GM23248 (cell line): ENCODE measurements around the gene TDRD3. TPM values are rescaled to one million over a fixed set of nuclear protein-coding genes. Genes with fewer than 3 reads are reported as not detected.

ENCODE experiments used
- DNase-seq: peaks from one replicate; pipeline ENCODE4 v3.0.0-alpha.2; 2015
- H2AFZ ChIP-seq: fragments of 200-600 bp; sonication (generic); 2 replicates; pipeline ENCODE4 v1.6.1; 2016; ENCODE audit warnings: antibody characterized with exemption
- H3F3A ChIP-seq: fragments of 200-600 bp; sonication (generic); 2 replicates; pipeline ENCODE4 v1.6.1; 2016; ENCODE audit warnings: mild to moderate bottlenecking, antibody characterized with exemption, mixed run types; ENCODE audit not compliant: insufficient read depth
- H3K27ac ChIP-seq: fragments of 200-600 bp; sonication (generic); 2 replicates; pipeline ENCODE4 v1.5.1; 2016; ENCODE audit warnings: mild to moderate bottlenecking
- H3K27me3 ChIP-seq: fragments of 200-600 bp; sonication (generic); replicated peaks from 2 replicates; pipeline ENCODE4 v1.6.1; 2016; ENCODE audit warnings: mild to moderate bottlenecking; ENCODE audit not compliant: insufficient read depth
- H3K36me3 ChIP-seq: fragments of 200-600 bp; sonication (generic); 2 replicates; pipeline ENCODE4 v1.6.1; 2016; ENCODE audit warnings: low read depth, mild to moderate bottlenecking
- H3K4me1 ChIP-seq: fragments of 200-600 bp; sonication (generic); 2 replicates; pipeline ENCODE4 v1.6.1; 2016; ENCODE audit warnings: mild to moderate bottlenecking; ENCODE audit not compliant: insufficient read depth
- H3K4me2 ChIP-seq: fragments of 200-600 bp; sonication (generic); one replicate; pipeline ENCODE4 v1.6.1; 2016; ENCODE audit warnings: mild to moderate bottlenecking; ENCODE audit not compliant: unreplicated experiment
- H3K4me3 ChIP-seq: fragments of 200-600 bp; sonication (generic); 2 replicates; pipeline ENCODE4 v1.5.1; 2016; ENCODE audit warnings: mild to moderate bottlenecking
- H3K79me2 ChIP-seq: fragments of 200-600 bp; sonication (generic); 2 replicates; pipeline ENCODE4 v1.6.1; 2016; ENCODE audit warnings: mild to moderate bottlenecking; ENCODE audit not compliant: insufficient read depth
- H3K9ac ChIP-seq: fragments of 200-600 bp; sonication (generic); 2 replicates; pipeline ENCODE4 v1.6.1; 2016; ENCODE audit warnings: mild to moderate bottlenecking
- H3K9me2 ChIP-seq: fragments of 200-600 bp; sonication (generic); 2 replicates; pipeline ENCODE4 v1.6.1; 2016; ENCODE audit warnings: mixed run types, mild to moderate bottlenecking, moderate library complexity; ENCODE audit not compliant: insufficient read depth
- H3K9me3 ChIP-seq: fragments of 200-600 bp; sonication (generic); one replicate; pipeline ENCODE4 v1.6.1; 2017; ENCODE audit warnings: low read depth
- H4K20me1 ChIP-seq: fragments of 200-600 bp; sonication (generic); 2 replicates; pipeline ENCODE4 v1.6.0; 2016; ENCODE audit not compliant: insufficient read depth
- EZH2 ChIP-seq: fragments of 200-600 bp; sonication (generic); IDR thresholded peaks from 2 replicates; pipeline ENCODE4 v1.6.1; 2018; ENCODE audit warnings: antibody characterized with exemption, mild to moderate bottlenecking; ENCODE audit not compliant: insufficient read depth, poor library complexity, severe bottlenecking
- EZH2phosphoT487 ChIP-seq: fragments of 200-600 bp; sonication (generic); IDR thresholded peaks from 2 replicates; pipeline ENCODE4 v1.6.1; 2018; ENCODE audit warnings: antibody characterized with exemption, moderate library complexity, mild to moderate bottlenecking, low read depth; ENCODE audit not compliant: insufficient read depth
- WGBS, 2 experiments: methylation state at CpG; one replicate each; pipeline ENCODE4 v1.1.6; 2015 to 2017; ENCODE audit warnings: low lambda C conversion rate in 2 of 2, low coverage in 1 of 2; ENCODE audit errors: missing lambda C conversion rate in 2 of 2; 5-methylcytosine and 5-hydroxymethylcytosine counted together
- in situ Hi-C: fragments of 300-500 bp; cut with MboI; formaldehyde crosslinking; loops from 2 replicates; pipeline ENCODE4 v1.15.0; 2020
- polyA plus RNA-seq: library from polyadenylated mRNA; unstranded; fragments of >200 nt; fragmentation: Nextera tagmentation; extraction: Ambion mirVana; gene quantifications from 2 replicates; pipeline ENCODE4 v1.2.1, GENCODE V29; 2016
- total RNA-seq: library from RNA; depleted of rRNA; stranded (reverse); fragments of >200 nt; shearing (Covaris generic); gene quantifications from 2 replicates; pipeline ENCODE4 v1.2.3, GENCODE V29; 2014

TDRD3 gene
- total and polyA plus RNA-seq, 2 experiments from 2014 or later, result 7.9 to 9.1 TPM

DNA sequence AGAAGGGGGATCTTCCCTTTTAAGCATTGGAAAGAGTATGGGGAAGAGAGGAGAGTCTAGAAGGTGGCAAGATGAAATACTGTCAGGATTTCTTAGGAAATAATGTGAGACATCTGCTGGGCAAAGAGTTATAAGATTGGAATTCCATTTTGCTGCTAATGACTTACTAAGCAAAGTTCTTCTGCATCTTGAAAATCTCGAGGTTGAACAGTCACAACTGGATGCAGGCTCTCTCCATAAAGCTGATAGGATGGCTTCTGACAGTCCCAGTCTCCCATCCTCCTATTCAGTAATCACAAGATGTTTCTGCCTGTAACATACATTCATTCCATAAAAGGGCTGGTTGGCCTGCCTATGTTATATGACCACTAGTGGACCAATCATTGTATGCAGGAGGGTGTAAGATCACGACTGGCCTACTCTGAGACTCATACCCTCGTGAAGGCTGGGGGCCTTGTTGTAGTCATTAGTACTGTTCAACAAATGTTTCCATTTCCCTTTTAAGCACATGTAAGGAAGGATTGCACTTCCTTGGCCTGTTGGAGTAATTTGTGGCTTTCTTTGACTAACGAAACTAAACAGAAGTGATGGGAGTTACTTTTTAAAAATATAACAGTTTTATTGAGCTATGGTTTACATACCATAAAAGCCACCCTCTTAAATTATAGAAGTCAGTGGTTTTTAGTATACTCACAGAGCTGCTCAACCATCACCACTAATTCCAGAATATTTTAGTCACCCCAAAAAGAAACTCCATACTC is 45.0 kb upstream of the TDRD3 start:
- WGBS, 2 experiments, result 10 to 12% methylated on average over 4 of the region's 4 CpGs
- Histone ChIP-seq H3K4me1 (no peaks in the 10 kb centered on the region; the same call in 1 of the 2 replicates), H3K79me2 (no peaks in the 10 kb centered on the region), H4K20me1 (no peaks in the 10 kb centered on the region), H3K9me3 (no peaks in the 10 kb centered on the region), H2AFZ (no peak overlapping the region), H3K9ac (no peak overlapping the region), H3K4me3 (no peak overlapping the region), H3K4me2 (no peak overlapping the region), H3F3A (no peaks in the 10 kb centered on the region), H3K9me2 (no peaks in the 10 kb centered on the region), H3K27me3 (no peaks in the 10 kb centered on the region; the same call in 1 of the 2 replicates), H3K27ac (no peak overlapping the region), H3K36me3 (no peaks in the 10 kb centered on the region)
- DNase-seq, result peak; percentile 9
- in situ Hi-C loops, result no loop called here
- no peak for TF ChIP-seq EZH2
- no peak for TF ChIP-seq EZH2phosphoT487

DNA sequence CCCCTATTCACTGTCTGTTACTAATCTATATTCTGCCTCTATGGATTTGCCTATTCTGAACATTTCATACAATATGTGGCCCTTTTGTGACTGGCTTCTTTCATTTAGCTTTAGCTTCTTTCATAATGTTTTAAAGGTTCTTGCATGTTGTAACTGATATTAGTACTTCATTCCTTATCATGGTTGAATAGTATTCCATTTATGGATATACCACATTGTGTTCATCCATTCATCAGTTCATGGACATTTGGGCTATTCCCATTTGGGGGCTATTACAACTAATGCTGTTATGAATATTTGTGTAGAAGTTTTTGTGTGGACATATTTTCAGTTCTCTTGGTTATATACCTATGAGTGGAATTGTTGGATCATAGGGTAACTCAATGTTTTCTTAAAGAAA is 44.4 kb upstream of the TDRD3 start:
- H3K4me3 ChIP-seq, result no peak overlapping the region
- H3K4me1 ChIP-seq, result no peaks in the 10 kb centered on the region; the same call in 1 of the 2 replicates
- H3F3A ChIP-seq, result no peaks in the 10 kb centered on the region
- H3K9me2 ChIP-seq, result no peaks in the 10 kb centered on the region
- H4K20me1 ChIP-seq, result no peaks in the 10 kb centered on the region
- H3K36me3 ChIP-seq, result no peaks in the 10 kb centered on the region
- no peaks in the 10 kb centered on the region for H3K9me3 ChIP-seq
- no peak overlapping the region for H3K4me2 ChIP-seq
- H3K27ac ChIP-seq, result no peak overlapping the region
- H3K27me3 ChIP-seq, result no peaks in the 10 kb centered on the region; the same call in 1 of the 2 replicates
- no peak overlapping the region for H2AFZ ChIP-seq
- H3K9ac ChIP-seq, result no peak overlapping the region
- H3K79me2 ChIP-seq, result no peaks in the 10 kb centered on the region
- in situ Hi-C loops, result no loop called here
- no peak for TF ChIP-seq EZH2
- no peak for TF ChIP-seq EZH2phosphoT487
- no peak for DNase-seq

DNA sequence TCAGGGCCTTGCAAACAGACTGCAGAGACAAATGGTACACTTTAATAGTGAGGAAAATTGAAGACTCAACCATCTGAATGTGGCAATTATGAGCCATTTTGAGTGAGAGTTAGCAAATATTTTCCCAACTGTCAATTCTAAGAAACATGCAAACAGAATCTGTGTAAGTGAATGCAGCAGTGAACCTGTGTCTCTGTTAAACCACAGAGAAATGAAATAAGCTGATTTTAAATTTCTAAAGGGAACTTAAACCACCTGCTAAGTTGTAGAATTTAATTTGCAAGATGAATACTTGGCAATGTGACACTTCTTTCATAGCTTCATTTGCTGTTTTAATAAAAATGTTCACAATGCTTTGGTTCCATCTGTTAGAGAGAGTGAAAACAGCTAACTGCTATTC is 42.0 kb upstream of the TDRD3 start:
- H3K4me2 ChIP-seq, result no peak overlapping the region
- no peaks in the 10 kb centered on the region for H3K9me3 ChIP-seq
- H3K79me2 ChIP-seq, result no peaks in the 10 kb centered on the region
- H3K4me1 ChIP-seq, result no peaks in the 10 kb centered on the region; the same call in 1 of the 2 replicates
- in situ Hi-C loops, result no loop called here
- no peak overlapping the region for H3K27ac ChIP-seq
- H4K20me1 ChIP-seq, result no peaks in the 10 kb centered on the region
- no peaks in the 10 kb centered on the region for H3F3A ChIP-seq
- H3K36me3 ChIP-seq, result no peaks in the 10 kb centered on the region
- H3K4me3 ChIP-seq, result no peak overlapping the region
- no peak for TF ChIP-seq EZH2phosphoT487
- no peaks in the 10 kb centered on the region for H3K27me3 ChIP-seq
- H3K9me2 ChIP-seq, result no peaks in the 10 kb centered on the region
- no peak overlapping the region for H3K9ac ChIP-seq
- no peak overlapping the region for H2AFZ ChIP-seq
- no peak for DNase-seq

- DNase-seq, result no peak
- no peak for TF ChIP-seq EZH2phosphoT487
- TF ChIP-seq EZH2, result no peak
- H3K27ac ChIP-seq, result no peak overlapping the region
- H3F3A ChIP-seq, result no peaks in the 10 kb centered on the region
- no peaks in the 10 kb centered on the region for H4K20me1 ChIP-seq
- H3K27me3 ChIP-seq, result no peaks in the 10 kb centered on the region
- H3K9ac ChIP-seq, result no peak overlapping the region
- H3K9me2 ChIP-seq, result no peaks in the 10 kb centered on the region
- no peaks in the 10 kb centered on the region for H3K36me3 ChIP-seq
- no peak overlapping the region for H2AFZ ChIP-seq
- in situ Hi-C loops, result no loop called here
- no peaks in the 10 kb centered on the region for H3K79me2 ChIP-seq
- no peak overlapping the region for H3K4me3 ChIP-seq
- H3K4me2 ChIP-seq, result no peak overlapping the region
- no peaks in the 10 kb centered on the region for H3K4me1 ChIP-seq
- no peaks in the 10 kb centered on the region for H3K9me3 ChIP-seq
These were observed 40.0 kb upstream of the TDRD3 start for GRCh38 chr13:60356970-60357369.

- no peak overlapping the region for H3K9ac ChIP-seq
These were observed 38.6 kb upstream of the TDRD3 start for GRCh38 chr13:60358453-60358852.

More at GRCh38 chr13:60358453-60358852, 38.6 kb upstream of the TDRD3 start:
- no peaks in the 10 kb centered on the region for H3K79me2 ChIP-seq
- H3F3A ChIP-seq, result no peaks in the 10 kb centered on the region
- WGBS, 2 experiments, result 25 to 34% methylated on average over 2 of the region's 2 CpGs
- no peaks in the 10 kb centered on the region for H3K36me3 ChIP-seq
- H4K20me1 ChIP-seq, result no peaks in the 10 kb centered on the region
- DNase-seq, result no peak
- H3K4me3 ChIP-seq, result no peak overlapping the region
- no peak for TF ChIP-seq EZH2
- H2AFZ ChIP-seq, result no peak overlapping the region
- no peak overlapping the region for H3K4me2 ChIP-seq
- H3K27me3 ChIP-seq, result no peaks in the 10 kb centered on the region
- no peak overlapping the region for H3K27ac ChIP-seq
- no peaks in the 10 kb centered on the region for H3K9me3 ChIP-seq
- in situ Hi-C loops, result no loop called here
- H3K4me1 ChIP-seq, result no peaks in the 10 kb centered on the region
- no peaks in the 10 kb centered on the region for H3K9me2 ChIP-seq
